HepG2 (cell line): Measurements from ENCODE around the gene CAPN7. TPM values are rescaled to one million over a fixed set of nuclear protein-coding genes. Genes with fewer than 3 reads are reported as not detected.

ENCODE experiments used
- ATAC-seq: fragments of 200-7000 bp; cut with Tn5 transposase; 3 replicates; pipeline ENCODE4 v1.9.1; 2020; ENCODE audit warnings: mild to moderate bottlenecking, moderate library complexity
- BruUV-seq: library from RNA; stranded (reverse); fragments of 400-500 nt; replicated peaks from 2 replicates; lab custom pipeline; 2021; lab: Mats Ljungman, UMichigan
- CTCF ChIA-PET: fragments of 300-600 bp; formaldehyde crosslinking; extraction: SDS; loops from one replicate; lab custom pipeline; 2021; ENCODE audit warnings: low total read pairs, inconsistent platforms, low intra/inter-chr PET ratio; lab: Yijun Ruan, JAX
- POLR2A ChIA-PET: fragments of 350-600 bp; sonication (Branson Sonifier 250); formaldehyde crosslinking; loops from one replicate; lab custom pipeline; 2020; ENCODE audit warnings: antibody characterized with exemption, inconsistent platforms; lab: Yijun Ruan, JAX
- DNase-seq: peaks from one replicate; pipeline ENCODE4 v3.0.0-alpha.2; 2015; ENCODE audit warnings: low spot score
- FAIRE-seq: peaks from 3 replicates; lab custom pipeline; 2011; peaks lifted over from hg19 to GRCh38; lab: Jason Lieb, UNC
- H2AFZ ChIP-seq: one replicate; pipeline ENCODE4 v1.6.1; 2011; ENCODE audit warnings: low read length, inconsistent platforms
- H3K27ac ChIP-seq: fragments of 300-600 bp; 3 replicates; pipeline ENCODE4 v1.8.0; 2011; ENCODE audit warnings: mixed run types, mild to moderate bottlenecking, mixed read lengths, low read length, inconsistent platforms; ENCODE audit not compliant: insufficient read depth; ENCODE audit errors: extremely low read length
- H3K27me3 ChIP-seq, 2 experiments: fragments of 200-600 bp in 1 of 2; 2 replicates in 1 of 2; 3 replicates in 1 of 2; pipeline versions ENCODE4 v1.6.0 to v1.8.0; 2011; ENCODE audit warnings: low read length in 2 of 2, mild to moderate bottlenecking in 2 of 2, moderate library complexity in 2 of 2, inconsistent platforms in 1 of 2; ENCODE audit not compliant: insufficient read depth in 2 of 2, control insufficient read depth in 1 of 2
- H3K36me3 ChIP-seq, 2 experiments: fragments of 200-600 bp in 1 of 2; replicated peaks in 1 of 2; 2 replicates in 1 of 2; 3 replicates in 1 of 2; pipeline versions ENCODE4 v1.5.1 to v1.8.0; 2011; ENCODE audit warnings: low read length in 2 of 2, inconsistent platforms in 1 of 2; ENCODE audit not compliant: insufficient read depth in 2 of 2, control insufficient read depth in 1 of 2
- H3K4me1 ChIP-seq: 2 replicates; pipeline ENCODE4 v1.5.1; 2012; ENCODE audit warnings: low read length, inconsistent platforms; ENCODE audit not compliant: insufficient read depth
- H3K4me2 ChIP-seq: 2 replicates; pipeline ENCODE4 v1.6.0; 2011; ENCODE audit warnings: low read depth, low read length, inconsistent platforms
- H3K4me3 ChIP-seq, 3 experiments: fragments of 200-600 bp in 1 of 3; sonication (generic), shearing (Covaris generic) in 1 of 3; replicated peaks in 1 of 3; 2 replicates each; pipeline ENCODE4 v1.5.1; 2011 to 2016; ENCODE audit warnings: low read length in 3 of 3, inconsistent platforms in 2 of 3, low read depth in 2 of 3, mild to moderate bottlenecking in 2 of 3, control low read depth in 1 of 3, mixed read lengths in 1 of 3; ENCODE audit not compliant: insufficient read depth in 1 of 3
- H3K79me2 ChIP-seq: one replicate; pipeline ENCODE4 v1.6.1; 2011; ENCODE audit warnings: low read length, inconsistent platforms; ENCODE audit not compliant: insufficient read depth
- H3K9ac ChIP-seq: 2 replicates; pipeline ENCODE4 v1.6.0; 2011; ENCODE audit warnings: mild to moderate bottlenecking, low read depth, low read length, inconsistent platforms; ENCODE audit not compliant: insufficient read depth
- H3K9me3 ChIP-seq: 2 replicates; pipeline ENCODE4 v1.5.1; 2012; ENCODE audit warnings: mild to moderate bottlenecking, low read length
- H4K20me1 ChIP-seq: 2 replicates; pipeline ENCODE4 v1.6.0; 2011; ENCODE audit warnings: inconsistent platforms, mild to moderate bottlenecking, low read length, moderate library complexity; ENCODE audit not compliant: insufficient read depth
- ATF1 ChIP-seq: IDR thresholded peaks from 2 replicates; pipeline ENCODE4 v1.6.1; 2016; ENCODE audit warnings: mild to moderate bottlenecking, control low read depth
- JUNB ChIP-seq: sonication (generic); formaldehyde crosslinking; IDR thresholded peaks from 2 replicates; pipeline ENCODE4 v1.8.0; 2022; ENCODE audit warnings: missing genetic modification reagents, mild to moderate bottlenecking, borderline replicate concordance
- MEIS1 ChIP-seq: sonication (generic); formaldehyde crosslinking; IDR thresholded peaks from 2 replicates; pipeline ENCODE4 v1.9.0; 2021; ENCODE audit warnings: mild to moderate bottlenecking, missing genetic modification reagents, moderate library complexity, borderline replicate concordance
- PRMT3 ChIP-seq: sonication (generic); formaldehyde crosslinking; IDR thresholded peaks from 2 replicates; pipeline ENCODE4 v1.8.1; 2022; ENCODE audit warnings: low read depth, mild to moderate bottlenecking, moderate library complexity, missing genetic modification reagents, borderline replicate concordance
- SRF ChIP-seq: IDR thresholded peaks from 2 replicates; pipeline ENCODE4 v1.6.1; 2011; ENCODE audit warnings: mild to moderate bottlenecking, low read depth, low read length, moderate library complexity
- THYN1 ChIP-seq: sonication (generic); formaldehyde crosslinking; IDR thresholded peaks from 2 replicates; pipeline ENCODE4 v1.8.1; 2023; ENCODE audit warnings: low read depth, mild to moderate bottlenecking, moderate library complexity, missing genetic modification reagents, borderline replicate concordance
- ZNF768 ChIP-seq: sonication (generic); formaldehyde crosslinking; IDR thresholded peaks from 2 replicates; pipeline ENCODE4 v1.4.0; 2020; ENCODE audit warnings: missing genetic modification reagents
- WGBS: methylation state at CpG from one replicate; pipeline ENCODE4 v1.1.6; 2017; ENCODE audit warnings: low lambda C conversion rate; 5-methylcytosine and 5-hydroxymethylcytosine counted together
- in situ Hi-C: cut with HindIII; loops from 2 replicates; pipeline ENCODE4 v1.10.0; 2017; ENCODE audit warnings: low pct_unique_long_range_greater_than_20kb; ENCODE audit not compliant: extremely low pct_ligation_motif_present
- intact Hi-C: fragments of 100-400 bp; cut with micrococcal nuclease; formaldehyde crosslinking; loops from one replicate; pipeline ENCODE4 v1.10.0; 2022; ENCODE audit not compliant: unreplicated experiment
- polyA plus RNA-seq, 8 experiments: library from polyadenylated mRNA; depleted of rRNA in 3 of 8; stranded (reverse) in 7 of 8; unstranded in 1 of 8; fragments of >200 nt; fragmentation: Illumina TruSeq in 4 of 8; extraction: Trizol in 4 of 8; gene quantifications; 2 replicates each; pipeline versions ENCODE4 v1.2.1 to v1.2.3, GENCODE V29; 2011 to 2016; ENCODE audit warnings: low read depth in 4 of 8, missing spikeins in 1 of 8, mixed read lengths in 1 of 8; ENCODE audit not compliant: insufficient read depth in 1 of 8
- total RNA-seq, 5 experiments: library from RNA; depleted of rRNA; stranded (reverse); fragments of >200 nt; fragmentation: Illumina TruSeq; extraction: Trizol; gene quantifications; 2 replicates each; pipeline ENCODE4 v1.2.3, GENCODE V29; 2016; ENCODE audit warnings: low read depth in 1 of 5
- TF ChIP-seq, protein P1 (sequence below): sonication (generic); formaldehyde crosslinking; IDR thresholded peaks from 2 replicates; pipeline ENCODE4 v1.5.0; 2020; ENCODE audit warnings: missing genetic modification reagents
- TF ChIP-seq, protein P2 (sequence below): sonication (generic); formaldehyde crosslinking; IDR thresholded peaks from 2 replicates; pipeline ENCODE4 v1.4.0; 2020; ENCODE audit warnings: mild to moderate bottlenecking, missing genetic modification reagents
- TF ChIP-seq, protein P3 (sequence below): sonication (generic); formaldehyde crosslinking; IDR thresholded peaks from 2 replicates; pipeline ENCODE4 v1.8.0; 2022; ENCODE audit warnings: mild to moderate bottlenecking, missing genetic modification reagents, moderate library complexity
- TF ChIP-seq, protein P4 (sequence below): sonication (generic); formaldehyde crosslinking; IDR thresholded peaks from 2 replicates; pipeline ENCODE4 v1.4.0; 2020; ENCODE audit warnings: mild to moderate bottlenecking, missing genetic modification reagents
- TF ChIP-seq, protein P5 (sequence below): sonication (generic); formaldehyde crosslinking; IDR thresholded peaks from 2 replicates; pipeline ENCODE4 v1.4.0; 2020; ENCODE audit warnings: mild to moderate bottlenecking, missing genetic modification reagents
- TF ChIP-seq, protein P6 (sequence below): sonication (generic); formaldehyde crosslinking; IDR thresholded peaks from 2 replicates; pipeline ENCODE4 v1.4.0; 2020; ENCODE audit warnings: missing genetic modification reagents
- TF ChIP-seq, protein P7 (sequence below): sonication (generic); formaldehyde crosslinking; IDR thresholded peaks from 2 replicates; pipeline ENCODE4 v1.8.0; 2022; ENCODE audit warnings: mild to moderate bottlenecking, missing genetic modification reagents, borderline replicate concordance

The CAPN7 gene
- total and polyA plus RNA-seq, 2 of the 13 experiments (the other 11 are each of a cell fraction or from before 2014, with no cell fraction given): 16.7 to 36.8 TPM

DNA sequence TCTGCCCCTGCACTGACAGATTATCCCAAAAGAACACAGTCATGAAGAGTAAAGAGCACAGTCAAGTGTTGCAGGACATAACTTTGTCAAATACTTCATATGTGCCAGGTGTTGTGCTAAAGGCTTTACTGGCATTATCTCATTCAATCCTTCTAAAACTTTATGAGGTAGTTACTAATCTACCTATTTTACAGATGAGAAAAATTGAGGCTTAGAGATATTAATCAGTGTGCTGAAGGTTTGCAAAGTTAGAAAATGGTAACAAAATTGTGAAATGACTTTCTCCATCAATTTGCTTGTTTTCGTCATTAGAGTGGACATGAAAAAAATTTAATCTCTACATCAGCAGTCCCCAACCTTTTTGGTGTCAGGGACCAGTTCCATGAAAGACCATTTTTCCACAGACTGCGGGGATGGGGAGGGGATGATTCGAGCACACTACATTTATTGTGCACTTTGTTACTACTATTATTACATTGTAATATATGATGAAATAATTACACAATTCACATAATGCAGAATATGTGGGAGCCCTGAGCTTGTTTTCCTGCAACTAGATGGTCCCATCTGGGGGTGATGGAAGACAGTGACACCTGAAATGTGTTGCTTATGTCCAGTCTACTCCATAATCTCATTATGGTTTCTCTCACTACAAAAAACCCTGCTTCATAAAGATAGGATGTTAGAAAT, 8.6 kb upstream of the CAPN7 start:
- no peaks in the 10 kb centered on the region for H3K27me3 ChIP-seq
- in situ Hi-C loops: no loop called here
- H3K9me3 ChIP-seq: no peaks in the 10 kb centered on the region
- ATAC-seq (no peak), DNase-seq (no peak), FAIRE-seq (no peak)
- no peak overlapping the region for H3K9ac ChIP-seq
- no peak overlapping the region for H2AFZ ChIP-seq
- 60% methylated on average over 3 of the region's 3 CpGs for WGBS
- BruUV-seq: no TSS peak
- H3K4me3 ChIP-seq: no peak overlapping the region
- ChIA-PET CTCF (no interaction called here), POLR2A (interaction anchor here (2.0 kb wide), 1 partner anchor 9 kb away, joined by 5 read pairs; the partner anchor contains the start of gene CAPN7)
- H3K27ac ChIP-seq: no peak overlapping the region
- H4K20me1 ChIP-seq: no peaks in the 10 kb centered on the region
- H3K4me1 ChIP-seq: no peaks in the 10 kb centered on the region
- no peaks in the 10 kb centered on the region for H3K79me2 ChIP-seq
- intact Hi-C loops: no loop called here
- H3K4me2 ChIP-seq: no peak overlapping the region
- no peaks in the 10 kb centered on the region for H3K36me3 ChIP-seq
- TF ChIP-seq SRF (no peak), JUNB (CRISPR knock-in tag) (no peak), ZNF768 (no peak), ATF1 (CRISPR knock-in tag) (no peak), PRMT3 (CRISPR knock-in tag) (no peak), THYN1 (no peak), MEIS1 (CRISPR knock-in tag) (no peak)
- TF ChIP-seq, protein P1, sequence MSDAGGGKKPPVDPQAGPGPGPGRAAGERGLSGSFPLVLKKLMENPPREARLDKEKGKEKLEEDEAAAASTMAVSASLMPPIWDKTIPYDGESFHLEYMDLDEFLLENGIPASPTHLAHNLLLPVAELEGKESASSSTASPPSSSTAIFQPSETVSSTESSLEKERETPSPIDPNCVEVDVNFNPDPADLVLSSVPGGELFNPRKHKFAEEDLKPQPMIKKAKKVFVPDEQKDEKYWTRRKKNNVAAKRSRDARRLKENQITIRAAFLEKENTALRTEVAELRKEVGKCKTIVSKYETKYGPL (CRISPR knock-in tag): no peak
- TF ChIP-seq, protein P2, sequence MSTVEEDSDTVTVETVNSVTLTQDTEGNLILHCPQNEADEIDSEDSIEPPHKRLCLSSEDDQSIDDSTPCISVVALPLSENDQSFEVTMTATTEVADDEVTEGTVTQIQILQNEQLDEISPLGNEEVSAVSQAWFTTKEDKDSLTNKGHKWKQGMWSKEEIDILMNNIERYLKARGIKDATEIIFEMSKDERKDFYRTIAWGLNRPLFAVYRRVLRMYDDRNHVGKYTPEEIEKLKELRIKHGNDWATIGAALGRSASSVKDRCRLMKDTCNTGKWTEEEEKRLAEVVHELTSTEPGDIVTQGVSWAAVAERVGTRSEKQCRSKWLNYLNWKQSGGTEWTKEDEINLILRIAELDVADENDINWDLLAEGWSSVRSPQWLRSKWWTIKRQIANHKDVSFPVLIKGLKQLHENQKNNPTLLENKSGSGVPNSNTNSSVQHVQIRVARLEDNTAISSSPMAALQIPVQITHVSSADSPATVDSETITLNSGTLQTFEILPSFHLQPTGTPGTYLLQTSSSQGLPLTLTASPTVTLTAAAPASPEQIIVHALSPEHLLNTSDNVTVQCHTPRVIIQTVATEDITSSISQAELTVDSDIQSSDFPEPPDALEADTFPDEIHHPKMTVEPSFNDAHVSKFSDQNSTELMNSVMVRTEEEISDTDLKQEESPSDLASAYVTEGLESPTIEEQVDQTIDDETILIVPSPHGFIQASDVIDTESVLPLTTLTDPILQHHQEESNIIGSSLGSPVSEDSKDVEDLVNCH (CRISPR knock-in tag): no peak
- TF ChIP-seq, protein P3, sequence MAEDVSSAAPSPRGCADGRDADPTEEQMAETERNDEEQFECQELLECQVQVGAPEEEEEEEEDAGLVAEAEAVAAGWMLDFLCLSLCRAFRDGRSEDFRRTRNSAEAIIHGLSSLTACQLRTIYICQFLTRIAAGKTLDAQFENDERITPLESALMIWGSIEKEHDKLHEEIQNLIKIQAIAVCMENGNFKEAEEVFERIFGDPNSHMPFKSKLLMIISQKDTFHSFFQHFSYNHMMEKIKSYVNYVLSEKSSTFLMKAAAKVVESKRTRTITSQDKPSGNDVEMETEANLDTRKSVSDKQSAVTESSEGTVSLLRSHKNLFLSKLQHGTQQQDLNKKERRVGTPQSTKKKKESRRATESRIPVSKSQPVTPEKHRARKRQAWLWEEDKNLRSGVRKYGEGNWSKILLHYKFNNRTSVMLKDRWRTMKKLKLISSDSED: no peak
- TF ChIP-seq, protein P4, sequence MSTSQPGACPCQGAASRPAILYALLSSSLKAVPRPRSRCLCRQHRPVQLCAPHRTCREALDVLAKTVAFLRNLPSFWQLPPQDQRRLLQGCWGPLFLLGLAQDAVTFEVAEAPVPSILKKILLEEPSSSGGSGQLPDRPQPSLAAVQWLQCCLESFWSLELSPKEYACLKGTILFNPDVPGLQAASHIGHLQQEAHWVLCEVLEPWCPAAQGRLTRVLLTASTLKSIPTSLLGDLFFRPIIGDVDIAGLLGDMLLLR: no peak
- TF ChIP-seq, protein P5, sequence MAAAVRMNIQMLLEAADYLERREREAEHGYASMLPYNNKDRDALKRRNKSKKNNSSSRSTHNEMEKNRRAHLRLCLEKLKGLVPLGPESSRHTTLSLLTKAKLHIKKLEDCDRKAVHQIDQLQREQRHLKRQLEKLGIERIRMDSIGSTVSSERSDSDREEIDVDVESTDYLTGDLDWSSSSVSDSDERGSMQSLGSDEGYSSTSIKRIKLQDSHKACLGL (CRISPR knock-in tag): no peak
- TF ChIP-seq, protein P6, sequence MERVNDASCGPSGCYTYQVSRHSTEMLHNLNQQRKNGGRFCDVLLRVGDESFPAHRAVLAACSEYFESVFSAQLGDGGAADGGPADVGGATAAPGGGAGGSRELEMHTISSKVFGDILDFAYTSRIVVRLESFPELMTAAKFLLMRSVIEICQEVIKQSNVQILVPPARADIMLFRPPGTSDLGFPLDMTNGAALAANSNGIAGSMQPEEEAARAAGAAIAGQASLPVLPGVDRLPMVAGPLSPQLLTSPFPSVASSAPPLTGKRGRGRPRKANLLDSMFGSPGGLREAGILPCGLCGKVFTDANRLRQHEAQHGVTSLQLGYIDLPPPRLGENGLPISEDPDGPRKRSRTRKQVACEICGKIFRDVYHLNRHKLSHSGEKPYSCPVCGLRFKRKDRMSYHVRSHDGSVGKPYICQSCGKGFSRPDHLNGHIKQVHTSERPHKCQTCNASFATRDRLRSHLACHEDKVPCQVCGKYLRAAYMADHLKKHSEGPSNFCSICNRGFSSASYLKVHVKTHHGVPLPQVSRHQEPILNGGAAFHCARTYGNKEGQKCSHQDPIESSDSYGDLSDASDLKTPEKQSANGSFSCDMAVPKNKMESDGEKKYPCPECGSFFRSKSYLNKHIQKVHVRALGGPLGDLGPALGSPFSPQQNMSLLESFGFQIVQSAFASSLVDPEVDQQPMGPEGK (CRISPR knock-in tag): no peak
- TF ChIP-seq, protein P7, sequence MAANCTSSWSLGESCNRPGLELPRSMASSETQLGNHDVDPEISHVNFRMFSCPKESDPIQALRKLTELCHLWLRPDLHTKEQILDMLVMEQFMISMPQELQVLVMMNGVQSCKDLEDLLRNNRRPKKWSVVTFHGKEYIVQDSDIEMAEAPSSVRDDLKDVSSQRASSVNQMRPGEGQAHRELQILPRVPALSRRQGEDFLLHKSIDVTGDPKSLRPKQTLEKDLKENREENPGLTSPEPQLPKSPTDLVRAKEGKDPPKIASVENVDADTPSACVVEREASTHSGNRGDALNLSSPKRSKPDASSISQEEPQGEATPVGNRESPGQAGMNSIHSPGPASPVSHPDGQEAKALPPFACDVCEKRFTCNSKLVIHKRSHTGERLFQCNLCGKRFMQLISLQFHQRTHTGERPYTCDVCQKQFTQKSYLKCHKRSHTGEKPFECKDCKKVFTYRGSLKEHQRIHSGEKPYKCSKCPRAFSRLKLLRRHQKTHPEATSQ (CRISPR knock-in tag): no peak
